ENCODE results near the gene HSPA4.

The HSPA4 gene

DNA sequence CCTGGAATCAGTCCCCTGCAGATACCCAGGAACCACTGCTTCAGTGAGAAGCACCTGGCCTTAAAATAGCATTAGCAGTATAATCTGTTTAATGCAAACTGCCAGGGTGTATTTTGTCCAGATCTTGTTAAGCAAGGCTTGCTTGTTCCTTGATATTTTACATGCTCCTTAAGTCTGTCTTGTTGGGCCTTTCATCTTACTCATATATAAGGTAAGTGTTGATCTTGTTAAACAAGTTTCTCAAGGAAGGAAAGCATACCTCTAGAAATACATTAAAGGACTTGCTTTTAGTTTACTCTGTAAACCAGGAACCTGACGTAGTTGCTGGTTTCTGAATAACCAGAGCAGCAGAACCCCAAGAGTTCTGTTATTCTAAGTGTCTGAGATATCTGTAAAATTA lies 13.7 kb downstream of the HSPA4 start:
- Mint-ChIP-seq H3K27ac (peak overlapping the region in 1 of 3 experiments; percentile 27), H3K9me3 (no peaks in the 10 kb centered on the region), H3K36me3 (ENCODE audit: low read depth) (peaks cover 48% of the 10 kb centered on the region), H3K4me1 (peaks cover 4% of the 10 kb centered on the region), H3K27me3 (ENCODE audit: low read depth) (no peaks in the 10 kb centered on the region), H3K4me3 (no peak overlapping the region)
- TF ChIP-seq, protein P1, sequence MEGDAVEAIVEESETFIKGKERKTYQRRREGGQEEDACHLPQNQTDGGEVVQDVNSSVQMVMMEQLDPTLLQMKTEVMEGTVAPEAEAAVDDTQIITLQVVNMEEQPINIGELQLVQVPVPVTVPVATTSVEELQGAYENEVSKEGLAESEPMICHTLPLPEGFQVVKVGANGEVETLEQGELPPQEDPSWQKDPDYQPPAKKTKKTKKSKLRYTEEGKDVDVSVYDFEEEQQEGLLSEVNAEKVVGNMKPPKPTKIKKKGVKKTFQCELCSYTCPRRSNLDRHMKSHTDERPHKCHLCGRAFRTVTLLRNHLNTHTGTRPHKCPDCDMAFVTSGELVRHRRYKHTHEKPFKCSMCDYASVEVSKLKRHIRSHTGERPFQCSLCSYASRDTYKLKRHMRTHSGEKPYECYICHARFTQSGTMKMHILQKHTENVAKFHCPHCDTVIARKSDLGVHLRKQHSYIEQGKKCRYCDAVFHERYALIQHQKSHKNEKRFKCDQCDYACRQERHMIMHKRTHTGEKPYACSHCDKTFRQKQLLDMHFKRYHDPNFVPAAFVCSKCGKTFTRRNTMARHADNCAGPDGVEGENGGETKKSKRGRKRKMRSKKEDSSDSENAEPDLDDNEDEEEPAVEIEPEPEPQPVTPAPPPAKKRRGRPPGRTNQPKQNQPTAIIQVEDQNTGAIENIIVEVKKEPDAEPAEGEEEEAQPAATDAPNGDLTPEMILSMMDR (IDR thresholded peaks at IDR 0.05; ENCODE audit: unreplicated experiment in 3 of 3): no peak

DNA sequence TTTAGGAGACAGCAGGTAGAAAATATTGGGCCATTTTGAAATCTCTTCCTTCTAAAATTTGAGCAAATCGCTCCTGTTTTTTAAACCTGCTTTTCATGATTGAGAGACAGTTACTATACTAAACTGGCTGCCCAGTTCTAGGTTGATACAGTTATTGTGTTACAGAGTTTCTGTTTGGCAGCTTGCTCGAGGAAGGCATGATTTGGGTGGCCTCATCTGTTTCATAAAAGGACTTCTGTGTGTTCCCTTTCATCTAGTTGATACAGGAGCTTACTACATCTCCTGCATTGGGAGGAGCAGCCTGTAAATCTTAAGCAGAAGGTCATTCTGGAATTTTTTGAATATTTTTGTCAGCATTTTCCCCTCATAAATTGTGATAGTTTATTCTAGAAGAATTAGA lies 14.2 kb downstream of the HSPA4 start:
- H3K27ac Mint-ChIP-seq: peak overlapping the region in 1 of 3 experiments; percentile 27
- H3K36me3 Mint-ChIP-seq (ENCODE audit: low read depth): peaks cover 53% of the 10 kb centered on the region
- TF ChIP-seq, protein P1 (IDR thresholded peaks at IDR 0.05; ENCODE audit: unreplicated experiment in 3 of 3): no peak
- peaks cover 4% of the 10 kb centered on the region for H3K4me1 Mint-ChIP-seq
- no peaks in the 10 kb centered on the region for H3K27me3 Mint-ChIP-seq (ENCODE audit: low read depth)
- no peak overlapping the region for H3K4me3 Mint-ChIP-seq
- H3K9me3 Mint-ChIP-seq: no peaks in the 10 kb centered on the region

DNA sequence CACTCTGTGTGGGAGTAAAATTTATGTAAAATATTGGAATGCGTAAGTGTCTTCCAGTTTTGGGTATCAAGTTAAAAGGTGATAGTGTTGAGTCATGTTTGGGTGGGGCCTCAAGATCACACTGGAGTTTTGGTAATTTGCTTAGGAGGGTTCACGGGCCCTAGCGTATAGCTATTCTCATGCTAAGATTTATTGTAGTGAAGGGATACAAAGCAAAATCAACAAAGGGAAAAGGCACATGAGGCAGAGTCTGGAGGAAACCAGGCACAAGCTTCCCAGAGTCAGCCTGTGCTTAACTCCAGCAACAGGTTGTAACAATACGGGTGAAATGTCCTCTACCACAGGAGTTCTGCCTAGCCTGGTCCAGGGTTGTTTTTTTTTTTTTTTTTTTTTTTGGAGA lies 20.2 kb downstream of the HSPA4 start:
- Mint-ChIP-seq H3K4me3 (no peak overlapping the region), H3K27ac (no peak overlapping the region), H3K27me3 (ENCODE audit: low read depth) (no peaks in the 10 kb centered on the region), H3K4me1 (no peaks in the 10 kb centered on the region), H3K9me3 (no peaks in the 10 kb centered on the region), H3K36me3 (ENCODE audit: low read depth) (peaks cover 82% of the 10 kb centered on the region)
- TF ChIP-seq, protein P1 (IDR thresholded peaks at IDR 0.05; ENCODE audit: unreplicated experiment in 3 of 3): no peak

DNA sequence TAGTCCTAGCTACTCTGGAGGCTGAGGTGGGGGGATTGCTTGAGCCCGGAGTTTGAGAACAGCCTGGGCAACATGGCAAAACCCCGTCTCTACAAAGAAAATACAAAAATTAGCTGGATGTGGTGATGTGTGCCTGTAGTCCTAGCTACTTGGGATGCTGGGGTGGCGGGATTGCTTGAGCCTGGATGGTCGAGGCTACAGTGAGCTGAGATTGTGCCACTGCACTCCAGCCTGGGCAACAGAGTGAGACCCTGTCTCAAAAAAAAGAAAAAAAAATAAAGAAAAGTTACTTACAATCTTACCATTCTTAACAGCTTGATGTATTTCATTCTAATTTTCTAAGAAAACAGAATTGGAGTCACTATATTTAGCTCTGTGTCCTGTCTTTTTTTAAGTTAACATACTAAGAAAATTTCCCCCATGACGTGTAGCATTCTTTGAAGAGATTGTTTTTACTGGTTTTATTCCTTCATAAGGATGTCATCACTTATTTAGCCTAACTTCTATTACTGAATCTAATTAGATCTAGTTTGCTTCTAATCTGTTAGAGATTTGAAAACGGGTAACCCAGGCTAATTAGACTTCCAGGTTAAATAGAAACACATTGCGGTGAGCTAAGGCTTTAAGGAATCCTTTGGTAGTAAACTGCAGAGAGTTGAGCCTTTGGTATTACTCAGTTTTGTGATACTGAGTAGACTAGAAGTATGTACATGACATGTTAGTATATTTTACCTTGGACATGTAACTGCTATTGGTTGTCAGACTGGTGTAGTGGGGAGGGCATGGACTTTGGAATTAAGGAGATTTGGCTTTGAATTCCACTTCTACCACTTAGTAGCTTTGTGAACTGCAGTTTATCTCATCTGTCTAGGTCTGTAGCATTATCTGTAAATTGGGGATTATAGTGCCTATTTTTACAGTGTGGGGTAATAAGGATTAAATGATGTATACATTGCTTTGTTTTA lies 24.0 kb downstream of the HSPA4 start:
- H3K4me3 Mint-ChIP-seq: no peak overlapping the region
- H3K36me3 Mint-ChIP-seq (ENCODE audit: low read depth): peaks cover 68% of the 10 kb centered on the region
- H3K4me1 Mint-ChIP-seq: no peaks in the 10 kb centered on the region
- no peak overlapping the region for H3K27ac Mint-ChIP-seq
- H3K27me3 Mint-ChIP-seq (ENCODE audit: low read depth): no peaks in the 10 kb centered on the region
- TF ChIP-seq, protein P1 (IDR thresholded peaks at IDR 0.05; ENCODE audit: unreplicated experiment in 3 of 3): no peak
- no peaks in the 10 kb centered on the region for H3K9me3 Mint-ChIP-seq

DNA sequence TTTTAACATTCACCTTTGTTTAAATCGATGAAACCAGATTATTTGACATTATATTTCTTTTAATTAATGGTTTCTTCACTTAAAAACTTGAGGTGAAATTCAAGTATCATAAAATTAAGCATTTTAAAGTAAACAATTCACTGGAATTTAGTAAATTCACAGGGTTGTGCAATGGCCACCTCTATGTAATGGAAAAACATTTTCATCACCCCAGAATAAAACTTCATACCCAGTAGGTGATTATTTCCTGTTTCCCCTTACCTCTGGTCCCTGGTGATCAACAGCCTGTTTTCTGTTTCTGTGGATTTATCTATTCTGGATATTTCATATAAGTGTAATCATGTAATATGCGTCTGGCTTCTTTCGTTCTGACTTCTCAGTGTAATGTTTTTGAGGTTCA lies 27.2 kb downstream of the HSPA4 start:
- Mint-ChIP-seq H3K4me1 (no peaks in the 10 kb centered on the region), H3K27ac (no peak overlapping the region), H3K4me3 (no peak overlapping the region), H3K36me3 (ENCODE audit: low read depth) (peaks cover 62% of the 10 kb centered on the region), H3K27me3 (ENCODE audit: low read depth) (no peaks in the 10 kb centered on the region), H3K9me3 (no peaks in the 10 kb centered on the region)
- TF ChIP-seq, protein P1 (IDR thresholded peaks at IDR 0.05; ENCODE audit: unreplicated experiment in 3 of 3): no peak

DNA sequence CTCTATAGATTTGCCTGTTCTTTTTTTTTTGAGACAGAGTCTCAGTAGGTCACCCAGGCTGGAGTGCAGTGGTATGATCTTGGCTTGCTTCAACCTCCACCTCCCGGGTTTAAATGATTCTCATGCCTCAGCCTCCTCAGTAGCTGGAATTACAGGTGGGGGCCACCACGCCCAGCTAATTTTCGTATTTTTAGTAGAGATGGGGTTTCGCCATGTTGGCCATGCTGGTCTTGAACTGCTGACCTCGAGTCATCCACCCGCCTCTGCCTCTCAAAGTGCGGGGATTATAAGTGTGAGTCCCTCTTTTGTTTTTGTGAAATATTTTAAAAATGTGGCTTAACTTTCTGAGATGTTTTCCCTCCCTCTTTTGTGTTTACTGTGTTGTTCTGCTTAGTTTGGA lies 29.2 kb downstream of the HSPA4 start:
- TF ChIP-seq, protein P1 (IDR thresholded peaks at IDR 0.05; ENCODE audit: unreplicated experiment in 3 of 3): no peak
- peaks cover 65% of the 10 kb centered on the region for H3K36me3 Mint-ChIP-seq (ENCODE audit: low read depth)

More for the DNA sequence above, 29.2 kb downstream of the HSPA4 start:
- no peak overlapping the region for H3K4me3 Mint-ChIP-seq
- no peaks in the 10 kb centered on the region for H3K27me3 Mint-ChIP-seq (ENCODE audit: low read depth)
- H3K4me1 Mint-ChIP-seq: no peaks in the 10 kb centered on the region
- H3K27ac Mint-ChIP-seq: no peak overlapping the region
- no peaks in the 10 kb centered on the region for H3K9me3 Mint-ChIP-seq

Data from nephron (organoid).